Thoracic aorta (tissue), 2 donors: ENCODE measurements around the gene TMEM115. TPM values are rescaled to one million over a fixed set of nuclear protein-coding genes. Genes with fewer than 3 reads are reported as not detected.

Experiments used
- ATAC-seq: fragments of 150-250 bp; one replicate; pipeline ENCODE4 v1.8.0; 2017; ENCODE audit warnings: low read depth; ENCODE audit not compliant: insufficient number of reproducible peaks, low FRiP score
- DNase-seq: peaks from one replicate; pipeline ENCODE4 v3.0.0-alpha.2; 2020; ENCODE audit warnings: low spot score
- H3K27ac ChIP-seq, 2 donors: fragments of 200-600 bp; sonication (generic); 1 replicate in 1 of 2; 2 replicates in 1 of 2; pipeline ENCODE4 v1.5.1; 2016; ENCODE audit warnings: mild to moderate bottlenecking in 2 of 2, moderate library complexity in 2 of 2
- H3K27me3 ChIP-seq: fragments of 200-600 bp; sonication (generic); replicated peaks from 2 replicates; pipeline ENCODE4 v1.6.0; 2016; ENCODE audit warnings: mild to moderate bottlenecking; ENCODE audit not compliant: insufficient read depth
- H3K36me3 ChIP-seq: fragments of 200-600 bp; sonication (generic); one replicate; pipeline ENCODE4 v1.5.1; 2016
- H3K4me1 ChIP-seq, 2 donors: fragments of 200-600 bp; sonication (generic); 1 replicate in 1 of 2; 2 replicates in 1 of 2; pipeline versions ENCODE4 v1.5.1 to v1.6.0; 2016; ENCODE audit warnings: low read depth in 2 of 2, mild to moderate bottlenecking in 1 of 2; ENCODE audit not compliant: control insufficient read depth in 1 of 2
- H3K4me3 ChIP-seq: fragments of 200-600 bp; sonication (generic); 2 replicates; pipeline ENCODE4 v1.5.1; 2016; ENCODE audit warnings: mild to moderate bottlenecking
- H3K9me3 ChIP-seq: fragments of 200-600 bp; sonication (generic); 2 replicates; pipeline ENCODE4 v1.5.1; 2016
- total RNA-seq, 2 donors: library from RNA; depleted of rRNA; stranded (reverse); fragments of >200 nt; gene quantifications; one replicate each; pipeline versions ENCODE4 v1.1.0 to v1.2.3, GENCODE V29; 2016
- TF ChIP-seq, protein P1 (sequence below): fragments of 200-600 bp; sonication (generic); IDR thresholded peaks from one replicate; pipeline ENCODE4 v1.5.1; 2019; ENCODE audit warnings: antibody characterized with exemption

Gene TMEM115
- total RNA-seq, 2 donors from 2014 or later = 55.0 to 57.7 TPM

DNA sequence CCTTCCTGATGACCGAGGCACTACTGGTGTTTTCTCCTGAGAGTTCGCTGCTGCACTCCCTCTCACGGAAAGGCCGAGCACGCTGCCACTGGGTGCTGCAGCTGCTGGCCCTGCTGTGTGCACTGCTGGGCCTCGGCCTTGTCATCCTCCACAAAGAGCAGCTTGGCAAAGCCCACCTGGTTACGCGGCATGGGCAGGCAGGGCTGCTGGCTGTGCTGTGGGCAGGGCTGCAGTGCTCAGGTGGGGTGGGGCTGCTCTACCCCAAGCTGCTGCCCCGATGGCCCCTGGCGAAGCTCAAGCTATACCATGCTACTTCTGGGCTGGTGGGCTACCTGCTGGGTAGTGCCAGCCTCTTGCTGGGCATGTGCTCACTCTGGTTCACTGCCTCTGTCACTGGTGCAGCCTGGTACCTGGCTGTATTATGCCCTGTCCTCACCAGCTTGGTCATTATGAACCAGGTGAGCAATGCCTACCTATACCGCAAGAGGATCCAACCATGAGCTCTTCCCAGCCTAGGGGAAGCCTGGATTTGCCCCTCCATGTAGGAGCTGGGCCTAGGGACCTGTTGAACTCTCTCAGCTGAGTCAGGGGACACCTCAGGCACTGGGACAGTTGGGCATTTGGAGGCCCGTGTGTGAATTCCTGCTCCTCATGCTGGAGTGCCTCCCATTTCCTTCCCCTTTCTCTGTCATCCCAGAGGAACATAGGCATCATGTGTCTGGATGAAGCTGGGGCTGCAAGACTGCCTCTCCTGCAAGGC lies 5.9 kb downstream of the TMEM115 start:
- TF ChIP-seq, protein P1, sequence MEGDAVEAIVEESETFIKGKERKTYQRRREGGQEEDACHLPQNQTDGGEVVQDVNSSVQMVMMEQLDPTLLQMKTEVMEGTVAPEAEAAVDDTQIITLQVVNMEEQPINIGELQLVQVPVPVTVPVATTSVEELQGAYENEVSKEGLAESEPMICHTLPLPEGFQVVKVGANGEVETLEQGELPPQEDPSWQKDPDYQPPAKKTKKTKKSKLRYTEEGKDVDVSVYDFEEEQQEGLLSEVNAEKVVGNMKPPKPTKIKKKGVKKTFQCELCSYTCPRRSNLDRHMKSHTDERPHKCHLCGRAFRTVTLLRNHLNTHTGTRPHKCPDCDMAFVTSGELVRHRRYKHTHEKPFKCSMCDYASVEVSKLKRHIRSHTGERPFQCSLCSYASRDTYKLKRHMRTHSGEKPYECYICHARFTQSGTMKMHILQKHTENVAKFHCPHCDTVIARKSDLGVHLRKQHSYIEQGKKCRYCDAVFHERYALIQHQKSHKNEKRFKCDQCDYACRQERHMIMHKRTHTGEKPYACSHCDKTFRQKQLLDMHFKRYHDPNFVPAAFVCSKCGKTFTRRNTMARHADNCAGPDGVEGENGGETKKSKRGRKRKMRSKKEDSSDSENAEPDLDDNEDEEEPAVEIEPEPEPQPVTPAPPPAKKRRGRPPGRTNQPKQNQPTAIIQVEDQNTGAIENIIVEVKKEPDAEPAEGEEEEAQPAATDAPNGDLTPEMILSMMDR = no peak

DNA sequence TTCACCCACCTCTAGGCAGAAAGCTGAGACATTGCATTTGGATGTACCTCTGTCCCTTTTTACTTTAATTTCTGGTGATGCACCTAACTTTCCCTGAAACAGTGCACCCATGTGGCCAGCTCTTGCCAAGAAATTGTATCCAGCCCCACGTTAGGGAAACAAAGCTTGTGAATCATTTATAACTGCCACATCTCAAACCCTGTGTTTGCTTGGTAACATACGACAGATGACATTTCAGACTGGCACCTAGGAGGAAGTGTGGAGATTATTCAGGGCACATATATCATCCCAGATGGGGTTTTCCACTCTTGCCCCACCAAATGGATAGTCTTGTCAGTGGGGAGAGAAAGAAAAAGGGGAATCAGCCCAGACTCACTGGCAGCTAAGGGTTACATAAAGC lies 6.5 kb downstream of the TMEM115 start:
- TF ChIP-seq, protein P1 = no peak
- no peaks in the 10 kb centered on the region for H3K9me3 ChIP-seq
- peaks cover 36 to 62% of the 10 kb centered on the region in 2 donors for H3K4me1 ChIP-seq
- no peak overlapping the region for H3K27ac ChIP-seq
- no peak for ATAC-seq
- no peak for DNase-seq
- H3K36me3 ChIP-seq = peaks cover 43% of the 10 kb centered on the region
- H3K4me3 ChIP-seq = no peak overlapping the region
- H3K27me3 ChIP-seq = no peaks in the 10 kb centered on the region

More for the DNA sequence above, 5.9 kb downstream of the TMEM115 start:
- H3K4me3 ChIP-seq = no peak overlapping the region
- ATAC-seq (no peak), DNase-seq (no peak)
- H3K27ac ChIP-seq = no peak overlapping the region
- H3K4me1 ChIP-seq = peaks cover 42 to 68% of the 10 kb centered on the region in 2 donors
- H3K27me3 ChIP-seq = no peaks in the 10 kb centered on the region
- H3K9me3 ChIP-seq = no peaks in the 10 kb centered on the region
- peaks cover 38% of the 10 kb centered on the region for H3K36me3 ChIP-seq

DNA sequence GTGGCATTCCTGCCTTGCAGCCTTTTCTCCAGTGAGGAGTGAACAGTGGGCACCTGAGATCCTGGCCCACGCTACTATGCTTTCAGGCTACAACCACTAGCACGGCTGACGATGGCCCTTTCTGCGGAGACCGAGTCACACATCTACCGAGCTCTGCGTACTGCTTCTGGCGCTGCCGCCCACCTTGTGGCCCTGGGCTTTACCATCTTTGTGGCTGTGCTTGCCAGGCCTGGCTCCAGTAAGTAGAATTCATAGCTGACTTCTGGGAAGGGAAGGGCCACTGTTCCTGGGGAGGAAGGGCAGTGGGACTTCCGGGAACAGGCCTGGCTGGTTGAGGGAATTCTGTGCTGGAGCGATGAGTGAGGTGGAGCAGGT lies 8.0 kb downstream of the TMEM115 start:
- ATAC-seq (no peak), DNase-seq (no peak)
- no peaks in the 10 kb centered on the region for H3K9me3 ChIP-seq
- peaks cover 40% of the 10 kb centered on the region for H3K36me3 ChIP-seq
- TF ChIP-seq, protein P1 = no peak
- no peaks in the 10 kb centered on the region for H3K27me3 ChIP-seq
- H3K27ac ChIP-seq = peak overlapping the region; percentile 83 to 91
- H3K4me3 ChIP-seq = peak overlapping the region; percentile 79
- H3K4me1 ChIP-seq = peaks cover 21 to 47% of the 10 kb centered on the region in 2 donors

DNA sequence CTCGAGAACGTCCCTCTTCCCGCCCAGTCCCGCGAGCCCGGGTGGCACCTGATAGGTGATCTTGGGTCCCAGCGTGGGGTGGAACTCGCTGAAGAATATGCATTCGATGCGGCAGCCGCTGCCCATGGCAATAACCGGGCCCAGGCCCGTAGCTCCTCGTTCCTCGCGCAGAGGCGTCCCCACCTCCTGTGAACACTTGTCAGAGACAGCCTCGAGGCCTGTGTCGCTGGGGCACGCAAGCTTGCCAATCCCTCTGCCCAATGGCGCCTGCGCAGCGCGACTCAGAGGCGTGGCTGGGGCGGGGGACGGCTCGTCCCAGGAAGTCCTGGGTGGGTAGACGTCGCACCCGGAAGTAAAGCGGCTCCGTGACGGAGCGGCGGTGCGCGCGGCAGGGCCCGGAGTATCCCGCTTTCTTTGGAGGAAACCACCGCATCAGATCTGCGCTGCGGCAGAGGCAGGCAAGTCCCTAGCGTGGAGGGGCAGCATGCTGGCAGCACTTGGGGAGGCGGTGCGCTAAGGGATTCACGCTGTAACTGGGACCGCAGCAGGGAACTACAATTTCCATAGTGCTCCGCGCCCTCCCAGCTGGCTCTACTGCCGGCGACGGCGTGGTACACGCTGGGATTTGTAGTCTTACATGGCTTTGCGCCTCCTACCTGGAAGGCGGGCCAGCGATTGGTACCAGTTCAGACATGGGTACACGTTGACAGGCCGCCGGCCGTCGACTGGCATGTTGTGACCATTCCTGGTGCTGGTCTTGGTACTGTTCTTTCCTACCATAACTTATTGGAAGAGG lies 8.6 kb downstream of the TMEM115 start, which contains the start of the genes CYB561D2 and NPRL2:
Gene CYB561D2, plus strand, starts transcription at position 336 of the 796 bp plus-strand sequence. CDS start 572 bp downstream, outside the sequence.
Gene NPRL2, minus strand, starts transcription at position 249 of the 796 bp plus-strand sequence. Its CDS starts 123 bp downstream, at position 126.
- DNase-seq (peak; percentile 87), ATAC-seq (peak; percentile 77)
- TF ChIP-seq, protein P1 = no peak
- Histone ChIP-seq H3K36me3 (peaks cover 37% of the 10 kb centered on the region), H3K9me3 (no peaks in the 10 kb centered on the region), H3K4me1 (peaks cover 15 to 46% of the 10 kb centered on the region in 2 donors), H3K27ac (peak within 1 kb of the TSS; percentile 83 to 91), H3K27me3 (no peaks in the 10 kb centered on the region), H3K4me3 (peak within 1 kb of the TSS; percentile 79)

DNA sequence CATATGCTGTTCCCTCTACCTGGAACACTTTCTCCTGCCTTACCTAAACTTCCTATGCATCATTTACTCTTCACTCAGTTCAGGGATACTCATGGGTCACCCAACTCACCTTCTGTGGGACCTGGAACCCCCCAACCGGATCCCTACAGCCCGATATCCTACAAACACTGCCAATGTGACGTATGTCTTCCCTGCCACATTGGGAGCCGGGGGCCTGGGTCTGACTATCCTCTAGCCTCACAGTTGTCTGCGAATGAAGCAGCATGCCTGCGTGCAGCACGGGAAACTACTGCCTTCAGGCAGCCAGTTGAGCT lies 9.2 kb downstream of the TMEM115 start:
- peak overlapping the region; percentile 83 to 91 for H3K27ac ChIP-seq
- peaks cover 32% of the 10 kb centered on the region for H3K36me3 ChIP-seq
- TF ChIP-seq, protein P1 = no peak
- H3K4me3 ChIP-seq = peak overlapping the region; percentile 79
- H3K4me1 ChIP-seq = peaks cover 16 to 46% of the 10 kb centered on the region in 2 donors
- DNase-seq = no peak
- no peak for ATAC-seq
- H3K9me3 ChIP-seq = no peaks in the 10 kb centered on the region
- H3K27me3 ChIP-seq = no peaks in the 10 kb centered on the region
